Measurements from ENCODE around the gene PTPRE.

DNA sequence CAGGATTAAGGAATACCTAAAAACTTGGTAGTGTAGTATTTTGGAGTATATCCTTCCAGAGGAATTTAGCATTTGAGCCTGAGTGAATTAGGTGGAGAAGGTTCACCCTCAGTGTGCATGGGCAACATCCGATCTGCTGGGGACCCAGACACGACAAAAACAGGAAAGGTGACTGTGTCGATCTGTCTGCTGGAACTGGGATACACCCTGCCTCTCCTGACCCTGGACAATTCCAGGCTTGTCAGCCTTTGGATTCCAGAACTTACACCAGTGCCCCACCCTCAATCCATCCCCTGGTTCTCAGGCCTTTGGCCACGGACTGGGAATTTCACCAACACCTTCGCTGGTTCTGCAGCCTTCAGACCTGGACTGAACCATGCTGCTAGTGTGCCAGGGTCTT, 41.9 kb downstream of the PTPRE start:
- TF ChIP-seq, protein P1, sequence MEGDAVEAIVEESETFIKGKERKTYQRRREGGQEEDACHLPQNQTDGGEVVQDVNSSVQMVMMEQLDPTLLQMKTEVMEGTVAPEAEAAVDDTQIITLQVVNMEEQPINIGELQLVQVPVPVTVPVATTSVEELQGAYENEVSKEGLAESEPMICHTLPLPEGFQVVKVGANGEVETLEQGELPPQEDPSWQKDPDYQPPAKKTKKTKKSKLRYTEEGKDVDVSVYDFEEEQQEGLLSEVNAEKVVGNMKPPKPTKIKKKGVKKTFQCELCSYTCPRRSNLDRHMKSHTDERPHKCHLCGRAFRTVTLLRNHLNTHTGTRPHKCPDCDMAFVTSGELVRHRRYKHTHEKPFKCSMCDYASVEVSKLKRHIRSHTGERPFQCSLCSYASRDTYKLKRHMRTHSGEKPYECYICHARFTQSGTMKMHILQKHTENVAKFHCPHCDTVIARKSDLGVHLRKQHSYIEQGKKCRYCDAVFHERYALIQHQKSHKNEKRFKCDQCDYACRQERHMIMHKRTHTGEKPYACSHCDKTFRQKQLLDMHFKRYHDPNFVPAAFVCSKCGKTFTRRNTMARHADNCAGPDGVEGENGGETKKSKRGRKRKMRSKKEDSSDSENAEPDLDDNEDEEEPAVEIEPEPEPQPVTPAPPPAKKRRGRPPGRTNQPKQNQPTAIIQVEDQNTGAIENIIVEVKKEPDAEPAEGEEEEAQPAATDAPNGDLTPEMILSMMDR (optimal IDR thresholded peaks at IDR 0.05 in 1 of 3, IDR thresholded peaks at IDR 0.05 in 1 of 3, conservative IDR thresholded peaks at IDR 0.05 in 1 of 3; ENCODE audit: extremely low read depth in 1 of 3, insufficient read depth in 2 of 3, low read length in 3 of 3), result no peak
- no peak for TF ChIP-seq EZH2 (IDR thresholded peaks at IDR 0.05; ENCODE audit: low read length)

Data from keratinocyte (primary cell).